Karpas-422 (cell line): ENCODE results near the gene EEFSEC. TPM values are rescaled to one million over a fixed set of nuclear protein-coding genes. Genes with fewer than 3 reads are reported as not detected.

Experiments
- DNase-seq: peaks from one replicate; pipeline ENCODE4 v3.0.0-alpha.2; 2015
- H2AFZ ChIP-seq: fragments of 200-600 bp; sonication (generic); 2 replicates; pipeline ENCODE4 v1.6.1; 2014; ENCODE audit warnings: antibody characterized with exemption, low read length, mixed read lengths
- H3K27ac ChIP-seq: fragments of 200-600 bp; sonication (generic); 2 replicates; pipeline ENCODE4 v1.5.1; 2014; ENCODE audit warnings: mild to moderate bottlenecking, low read length, moderate library complexity
- H3K27me3 ChIP-seq: fragments of 200-600 bp; sonication (generic); 2 replicates; pipeline ENCODE4 v1.6.1; 2014; ENCODE audit warnings: low read length, mixed read lengths
- H3K36me3 ChIP-seq: fragments of 200-600 bp; sonication (generic); 2 replicates; pipeline ENCODE4 v1.6.1; 2014; ENCODE audit warnings: low read length, mixed read lengths; ENCODE audit not compliant: insufficient read depth
- H3K4me1 ChIP-seq: fragments of 200-600 bp; sonication (generic); 2 replicates; pipeline ENCODE4 v1.6.1; 2014; ENCODE audit warnings: mild to moderate bottlenecking, low read length, mixed read lengths
- H3K4me2 ChIP-seq: fragments of 200-600 bp; sonication (generic); 2 replicates; pipeline ENCODE4 v1.6.1; 2014; ENCODE audit warnings: low read length, low read depth, mild to moderate bottlenecking; ENCODE audit not compliant: poor library complexity, severe bottlenecking
- H3K4me3 ChIP-seq: fragments of 200-600 bp; sonication (generic); 2 replicates; pipeline ENCODE4 v1.5.1; 2014; ENCODE audit warnings: mild to moderate bottlenecking, antibody characterized with exemption, low read length, mixed read lengths
- H3K79me2 ChIP-seq: fragments of 200-600 bp; sonication (generic); 2 replicates; pipeline ENCODE4 v1.6.1; 2014; ENCODE audit warnings: mild to moderate bottlenecking, low read length, mixed read lengths
- H3K9ac ChIP-seq: fragments of 200-600 bp; sonication (generic); 2 replicates; pipeline ENCODE4 v1.6.0; 2014; ENCODE audit warnings: low read length
- H3K9me2 ChIP-seq: fragments of 200-600 bp; sonication (generic), shearing (Covaris generic); replicated peaks from 2 replicates; pipeline ENCODE4 v1.6.0; 2014; ENCODE audit warnings: mild to moderate bottlenecking, low read length, moderate library complexity; ENCODE audit not compliant: insufficient read depth
- H3K9me3 ChIP-seq: fragments of 300-700, 200-600 bp; sonication (generic); 2 replicates; pipeline ENCODE4 v1.6.1; 2014; ENCODE audit warnings: low read length, mixed read lengths
- H4K20me1 ChIP-seq: fragments of 200-600 bp; sonication (generic); 2 replicates; pipeline ENCODE4 v1.6.1; 2014; ENCODE audit warnings: mild to moderate bottlenecking, antibody characterized with exemption, low read length, low read depth; ENCODE audit not compliant: insufficient read depth
- total RNA-seq: library from RNA; depleted of rRNA; stranded (reverse); fragments of >200 nt; shearing (Covaris generic); gene quantifications from 2 replicates; pipeline ENCODE4 v1.2.3, GENCODE V29; 2014; ENCODE audit warnings: low replicate concordance

EEFSEC gene
- total RNA-seq, 1 experiment from 2014 or later: 10.1 TPM

DNA sequence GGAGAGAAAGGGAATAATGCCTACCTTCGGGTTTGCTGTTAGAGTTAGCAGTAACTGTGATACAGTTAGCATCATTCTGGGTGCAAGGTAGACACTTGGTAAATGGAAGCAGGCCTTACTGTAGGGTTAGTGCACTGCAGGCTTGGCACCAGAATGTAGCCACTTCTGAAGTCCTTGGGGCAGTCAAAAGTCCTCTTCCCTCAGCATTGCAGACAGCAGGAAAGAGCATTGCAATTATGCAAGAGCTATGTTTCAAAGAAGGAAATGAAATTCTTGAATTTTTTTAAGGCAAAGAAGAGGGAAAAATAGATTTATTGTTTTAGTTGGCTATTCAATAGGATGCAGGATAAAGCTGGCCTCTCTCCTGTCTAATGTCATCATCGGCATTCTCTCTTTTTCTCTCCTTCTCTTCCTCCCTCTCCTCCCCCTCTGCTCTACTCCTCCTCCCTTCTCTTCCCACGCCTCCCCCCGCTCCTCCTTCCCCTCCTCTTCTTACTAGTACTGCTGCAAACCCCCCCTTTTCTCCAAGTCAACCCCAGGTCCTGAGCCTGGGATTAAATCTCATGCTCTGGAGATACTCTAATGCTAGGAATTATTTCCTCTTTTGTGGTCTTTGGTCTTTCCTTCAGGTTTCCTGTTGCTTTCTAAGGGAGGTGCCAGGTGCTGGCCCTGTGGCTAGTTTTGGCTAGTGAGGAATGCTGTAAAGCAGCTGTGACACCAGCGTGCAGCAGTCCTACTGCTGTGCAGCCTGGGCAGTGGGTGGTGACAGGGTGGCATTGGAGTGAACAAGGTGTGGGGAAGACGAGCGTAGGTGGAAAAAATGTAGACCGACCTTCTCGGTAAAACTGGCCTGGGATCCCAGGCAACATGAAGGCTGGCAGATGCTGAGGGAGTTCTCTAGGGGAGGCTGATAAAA, 21.7 kb downstream of the EEFSEC start:
- Histone ChIP-seq H3K27me3 (no peaks in the 10 kb centered on the region), H2AFZ (no peak overlapping the region), H3K9me3 (no peaks in the 10 kb centered on the region), H3K4me3 (no peak overlapping the region), H3K9me2 (no peaks in the 10 kb centered on the region), H3K4me2 (no peak overlapping the region), H4K20me1 (no peaks in the 10 kb centered on the region), H3K36me3 (no peaks in the 10 kb centered on the region), H3K27ac (no peak overlapping the region), H3K4me1 (peaks cover 43% of the 10 kb centered on the region), H3K79me2 (peaks cover 77% of the 10 kb centered on the region), H3K9ac (no peak overlapping the region)
- DNase-seq: no peak

DNA sequence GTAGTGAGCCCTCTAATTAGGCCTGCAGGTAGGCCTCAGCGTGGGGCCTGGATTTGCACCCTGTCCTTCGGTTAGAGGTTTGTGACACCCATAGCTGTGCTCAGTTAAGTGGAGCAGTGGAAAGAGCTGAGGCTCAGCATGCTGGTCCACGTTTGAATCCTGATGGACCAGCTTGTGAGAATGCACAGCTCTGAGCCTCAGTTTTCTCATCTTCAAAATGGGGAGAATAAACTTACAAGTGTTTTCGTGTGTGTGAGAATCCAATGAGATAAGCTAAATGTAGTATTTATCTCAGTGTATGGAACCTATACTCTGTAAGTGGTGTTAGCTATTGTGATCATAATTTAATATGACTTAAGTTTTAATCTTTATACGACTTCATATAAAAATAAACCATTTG, 22.5 kb downstream of the EEFSEC start:
- Histone ChIP-seq H3K27ac (no peak overlapping the region), H3K4me2 (no peak overlapping the region), H3K9me3 (no peaks in the 10 kb centered on the region), H2AFZ (no peak overlapping the region), H4K20me1 (no peaks in the 10 kb centered on the region), H3K36me3 (no peaks in the 10 kb centered on the region), H3K4me3 (no peak overlapping the region), H3K9me2 (no peaks in the 10 kb centered on the region), H3K79me2 (peaks cover 79% of the 10 kb centered on the region), H3K4me1 (peaks cover 47% of the 10 kb centered on the region), H3K9ac (no peak overlapping the region), H3K27me3 (no peaks in the 10 kb centered on the region)
- no peak for DNase-seq

DNA sequence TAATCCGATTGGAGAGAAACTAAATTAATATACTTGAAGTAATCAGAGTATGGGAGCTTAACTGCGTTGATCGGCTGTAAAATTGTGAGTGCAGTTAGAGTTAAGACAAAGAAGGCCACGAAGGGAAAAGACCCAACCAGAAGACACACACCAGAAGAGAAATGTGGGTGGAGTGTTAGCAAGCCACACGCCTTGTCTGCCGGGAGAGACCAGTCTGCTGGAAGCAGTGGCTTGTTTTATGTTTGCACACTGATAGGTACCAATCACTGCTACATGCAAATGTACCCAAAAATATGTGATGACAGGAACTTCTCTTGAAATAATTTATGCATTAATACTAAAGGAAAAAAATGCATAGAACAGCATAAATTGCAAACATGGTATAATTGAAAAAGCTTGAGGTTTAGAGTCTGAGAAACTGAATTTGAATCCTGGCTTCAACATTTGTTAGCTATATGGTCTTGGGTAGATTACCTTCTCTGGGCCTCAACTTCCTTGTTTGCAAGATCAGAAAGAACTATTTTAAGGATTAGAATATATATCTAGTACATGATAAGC, 23.1 kb downstream of the EEFSEC start:
- Histone ChIP-seq H3K9me2 (no peaks in the 10 kb centered on the region), H4K20me1 (no peaks in the 10 kb centered on the region), H3K4me1 (peaks cover 47% of the 10 kb centered on the region), H3K9me3 (no peaks in the 10 kb centered on the region), H3K4me3 (no peak overlapping the region), H3K79me2 (peaks cover 81% of the 10 kb centered on the region), H3K9ac (no peak overlapping the region), H2AFZ (no peak overlapping the region), H3K36me3 (no peaks in the 10 kb centered on the region), H3K27me3 (no peaks in the 10 kb centered on the region), H3K27ac (no peak overlapping the region), H3K4me2 (peak overlapping the region; percentile 5)
- no peak for DNase-seq

DNA sequence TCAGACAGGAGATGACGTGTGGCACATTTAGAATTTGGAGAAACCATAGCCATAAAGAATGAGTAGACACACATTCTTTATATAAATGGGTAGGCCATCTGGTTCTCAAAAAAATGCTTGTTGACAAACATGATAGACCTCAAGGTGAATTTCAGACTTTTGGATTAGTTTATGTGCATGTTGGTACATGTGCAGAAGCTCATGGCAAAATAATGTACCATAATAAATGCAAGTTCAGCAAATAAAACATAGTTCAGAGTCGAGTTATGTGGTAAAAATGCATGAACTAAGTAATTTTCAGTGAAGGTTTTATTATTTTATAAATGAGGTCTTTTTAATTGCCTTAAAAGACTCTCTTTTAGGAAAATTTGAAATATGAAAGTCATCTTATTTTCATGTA, 24.6 kb downstream of the EEFSEC start:
- Histone ChIP-seq H3K27me3 (no peaks in the 10 kb centered on the region), H2AFZ (no peak overlapping the region), H4K20me1 (no peaks in the 10 kb centered on the region), H3K27ac (peak overlapping the region; percentile 51), H3K9me2 (no peaks in the 10 kb centered on the region), H3K9ac (peak overlapping the region; percentile 51), H3K4me2 (peak overlapping the region; percentile 72), H3K4me1 (peaks cover 47% of the 10 kb centered on the region), H3K36me3 (no peaks in the 10 kb centered on the region), H3K79me2 (peaks cover 81% of the 10 kb centered on the region), H3K9me3 (no peaks in the 10 kb centered on the region), H3K4me3 (peak overlapping the region; percentile 57)
- no peak for DNase-seq

DNA sequence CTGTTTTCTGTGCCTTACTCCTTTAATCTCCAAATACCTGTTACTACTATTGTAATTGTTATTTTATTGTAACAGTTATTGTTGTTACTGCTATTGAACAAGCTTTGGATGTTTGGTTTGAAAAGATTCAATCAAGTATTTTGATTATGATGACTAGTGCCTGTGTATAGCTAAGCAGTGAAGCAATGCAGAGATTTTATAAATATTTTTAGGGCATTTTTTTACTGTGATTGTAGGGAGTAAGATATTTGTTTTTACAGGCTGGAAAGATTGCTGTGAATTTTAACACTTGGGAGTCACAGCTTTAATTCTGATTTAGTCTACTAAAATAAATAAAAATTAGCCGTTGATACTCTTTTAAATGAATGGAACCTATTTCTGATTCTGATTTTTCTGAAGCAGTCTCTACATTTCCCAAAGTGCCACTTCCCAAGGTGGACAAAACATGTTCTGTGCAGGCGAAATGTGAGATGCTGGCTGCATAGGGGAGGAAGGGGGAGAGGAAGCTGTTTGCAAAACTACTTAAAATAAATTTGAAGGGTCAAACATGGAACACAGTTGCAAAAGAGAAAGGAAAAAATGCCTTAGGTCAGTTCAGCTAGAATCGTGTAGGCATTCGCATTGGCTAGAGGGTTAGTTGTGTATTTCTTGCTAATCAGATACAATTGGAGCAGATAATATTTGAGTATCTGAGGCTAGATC, 25.7 kb downstream of the EEFSEC start:
- Histone ChIP-seq H2AFZ (no peak overlapping the region), H3K79me2 (peaks cover 87% of the 10 kb centered on the region), H3K27ac (peak overlapping the region; percentile 51), H4K20me1 (no peaks in the 10 kb centered on the region), H3K4me1 (peaks cover 47% of the 10 kb centered on the region), H3K9ac (peak overlapping the region; percentile 51), H3K27me3 (no peaks in the 10 kb centered on the region), H3K4me3 (peak overlapping the region; percentile 57), H3K36me3 (no peaks in the 10 kb centered on the region; the same call in 1 of the 2 replicates), H3K4me2 (peak overlapping the region; percentile 72), H3K9me3 (no peaks in the 10 kb centered on the region), H3K9me2 (no peaks in the 10 kb centered on the region)
- no peak for DNase-seq

DNA sequence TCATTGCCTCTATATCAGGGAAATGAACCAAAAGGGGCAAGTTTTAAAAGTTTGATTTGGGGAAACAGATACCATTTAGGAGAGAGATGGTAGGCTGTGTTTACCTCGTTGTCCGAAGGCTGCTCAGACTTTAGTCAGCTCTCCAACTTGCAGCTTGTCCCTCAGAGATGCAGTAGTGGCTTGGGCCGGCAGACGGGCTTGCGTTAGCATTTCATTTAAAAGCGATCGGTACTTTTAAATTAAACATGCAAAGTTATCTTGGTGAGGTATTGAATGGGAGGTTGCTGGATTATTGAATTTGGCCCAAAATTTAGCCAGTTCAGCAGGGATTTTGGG, 26.2 kb downstream of the EEFSEC start:
- peaks cover 90% of the 10 kb centered on the region for H3K79me2 ChIP-seq
- no peak overlapping the region for H3K4me3 ChIP-seq
- peaks cover 3% of the 10 kb centered on the region; the same call in 1 of the 2 replicates for H3K9me3 ChIP-seq
- no peaks in the 10 kb centered on the region for H4K20me1 ChIP-seq
- peaks cover 47% of the 10 kb centered on the region for H3K4me1 ChIP-seq
- H2AFZ ChIP-seq: no peak overlapping the region
- no peaks in the 10 kb centered on the region; the same call in 1 of the 2 replicates for H3K36me3 ChIP-seq
- DNase-seq: no peak
- no peaks in the 10 kb centered on the region for H3K9me2 ChIP-seq
- H3K27ac ChIP-seq: peak overlapping the region; percentile 51
- H3K4me2 ChIP-seq: peak overlapping the region; percentile 72
- no peak overlapping the region for H3K9ac ChIP-seq
- no peaks in the 10 kb centered on the region for H3K27me3 ChIP-seq

DNA sequence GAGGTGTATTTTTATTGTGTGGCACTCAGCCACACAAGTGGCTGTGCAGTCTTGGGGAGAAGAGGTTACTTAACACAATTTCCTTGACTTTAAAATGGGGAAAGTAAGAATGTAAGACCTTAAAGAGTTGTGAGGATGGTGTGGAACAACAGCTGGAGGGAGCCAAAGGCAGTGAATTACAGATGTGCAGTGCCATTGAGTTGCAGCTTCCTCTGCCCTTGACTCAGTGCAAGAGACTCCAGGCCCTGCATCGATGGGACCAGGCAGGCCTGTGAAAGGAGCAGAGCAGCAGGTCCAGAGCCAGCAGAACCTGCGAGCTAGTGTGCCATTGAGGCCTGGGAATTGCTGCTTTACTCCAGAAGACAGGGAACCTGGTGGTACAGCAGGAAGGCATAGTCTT, 27.2 kb downstream of the EEFSEC start:
- DNase-seq: no peak
- Histone ChIP-seq H3K27ac (no peak overlapping the region), H3K36me3 (peaks cover 5% of the 10 kb centered on the region; the same call in 1 of the 2 replicates), H2AFZ (no peak overlapping the region), H3K9me3 (peaks cover 3% of the 10 kb centered on the region; the same call in 1 of the 2 replicates), H3K4me3 (no peak overlapping the region), H3K9me2 (no peaks in the 10 kb centered on the region), H3K27me3 (no peaks in the 10 kb centered on the region), H4K20me1 (no peaks in the 10 kb centered on the region), H3K79me2 (peaks cover 90% of the 10 kb centered on the region), H3K4me1 (peaks cover 42% of the 10 kb centered on the region), H3K9ac (no peak overlapping the region), H3K4me2 (no peak overlapping the region)

DNA sequence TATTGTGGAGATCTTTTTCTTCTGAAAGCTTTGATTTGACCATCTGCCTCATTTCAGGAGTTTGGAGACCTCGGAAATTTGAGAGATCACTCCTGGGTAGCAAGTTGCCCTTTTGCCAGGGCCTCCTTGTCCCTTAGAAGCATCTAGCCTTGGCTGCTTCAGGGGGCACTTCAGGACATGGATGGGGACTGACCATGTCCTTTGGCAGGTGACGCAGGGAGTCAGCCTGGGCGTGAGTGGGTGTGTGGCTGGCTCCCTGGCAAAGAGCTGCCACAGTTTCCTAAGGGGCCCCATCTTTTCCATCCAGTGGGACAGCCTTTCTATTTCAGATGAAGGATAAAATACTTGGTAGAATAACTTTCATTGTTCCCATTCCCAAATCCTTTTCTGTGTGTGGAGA, 27.6 kb downstream of the EEFSEC start:
- H3K36me3 ChIP-seq: peaks cover 5% of the 10 kb centered on the region; the same call in 1 of the 2 replicates

More for the DNA sequence above, 27.6 kb downstream of the EEFSEC start:
- peaks cover 42% of the 10 kb centered on the region for H3K4me1 ChIP-seq
- H3K4me2 ChIP-seq: no peak overlapping the region
- peaks cover 90% of the 10 kb centered on the region for H3K79me2 ChIP-seq
- H3K9ac ChIP-seq: no peak overlapping the region
- no peak overlapping the region for H3K27ac ChIP-seq
- no peaks in the 10 kb centered on the region for H3K9me2 ChIP-seq
- no peak overlapping the region for H2AFZ ChIP-seq
- peaks cover 3% of the 10 kb centered on the region; the same call in 1 of the 2 replicates for H3K9me3 ChIP-seq
- H3K4me3 ChIP-seq: no peak overlapping the region
- no peaks in the 10 kb centered on the region for H4K20me1 ChIP-seq
- no peaks in the 10 kb centered on the region for H3K27me3 ChIP-seq
- no peak for DNase-seq
